ENCODE results near the gene EFCAB10.

Gene EFCAB10

GRCh38 chr7:105565190-105565589 lies 16.1 kb downstream of the EFCAB10 start:
- Histone ChIP-seq H3K27me3 (ENCODE audit: insufficient read depth, low read length, poor library complexity, severe bottlenecking) (no peaks in the 10 kb centered on the region), H3K4me1 (ENCODE audit: insufficient read depth, low read length, poor library complexity, severe bottlenecking) (no peaks in the 10 kb centered on the region), H3K79me2 (ENCODE audit: insufficient read depth, low read length) (no peaks in the 10 kb centered on the region), H3K4me2 (ENCODE audit: low read depth, low read length, poor library complexity, severe bottlenecking) (no peak overlapping the region), H3K9ac (ENCODE audit: low read depth, low read length, poor library complexity, severe bottlenecking) (no peak overlapping the region), H3F3A (ENCODE audit: low read depth) (no peaks in the 10 kb centered on the region), H3K9me2 (replicated peaks; ENCODE audit: low read depth, low read length) (no peaks in the 10 kb centered on the region), H3K36me3 (ENCODE audit: insufficient read depth, low read length) (peaks cover 63% of the 10 kb centered on the region), H2AFZ (ENCODE audit: low read length) (no peak overlapping the region), H3K4me3 (ENCODE audit: low read length, poor library complexity, severe bottlenecking) (no peak overlapping the region), H3K9me3 (ENCODE audit: insufficient read depth, low read depth, low read length) (no peaks in the 10 kb centered on the region), H4K20me1 (ENCODE audit: insufficient read depth, low read length, poor library complexity, severe bottlenecking) (no peaks in the 10 kb centered on the region)
- TF ChIP-seq CTCF (conservative IDR thresholded peaks at IDR 0.05; ENCODE audit: low read length) (no peak), EZH2phosphoT487 (IDR thresholded peaks at IDR 0.05; ENCODE audit: borderline replicate concordance) (no peak)

GRCh38 chr7:105559926-105560325 lies 21.4 kb downstream of the EFCAB10 start:
- Histone ChIP-seq H3K9ac (ENCODE audit: low read depth, low read length, poor library complexity, severe bottlenecking) (no peak overlapping the region), H3K9me3 (ENCODE audit: insufficient read depth, low read depth, low read length) (no peaks in the 10 kb centered on the region), H3K4me1 (ENCODE audit: insufficient read depth, low read length, poor library complexity, severe bottlenecking) (no peaks in the 10 kb centered on the region), H3K4me2 (ENCODE audit: low read depth, low read length, poor library complexity, severe bottlenecking) (no peak overlapping the region), H2AFZ (ENCODE audit: low read length) (no peak overlapping the region), H3K79me2 (ENCODE audit: insufficient read depth, low read length) (no peaks in the 10 kb centered on the region), H3F3A (ENCODE audit: low read depth) (no peaks in the 10 kb centered on the region), H4K20me1 (ENCODE audit: insufficient read depth, low read length, poor library complexity, severe bottlenecking) (no peaks in the 10 kb centered on the region), H3K27me3 (ENCODE audit: insufficient read depth, low read length, poor library complexity, severe bottlenecking) (no peaks in the 10 kb centered on the region), H3K36me3 (ENCODE audit: insufficient read depth, low read length) (peaks cover 55% of the 10 kb centered on the region; the same call in 1 of the 2 replicates), H3K9me2 (replicated peaks; ENCODE audit: low read depth, low read length) (no peaks in the 10 kb centered on the region), H3K4me3 (ENCODE audit: low read length, poor library complexity, severe bottlenecking) (no peak overlapping the region)
- TF ChIP-seq EZH2phosphoT487 (IDR thresholded peaks at IDR 0.05; ENCODE audit: borderline replicate concordance) (no peak), CTCF (conservative IDR thresholded peaks at IDR 0.05; ENCODE audit: low read length) (no peak)

- no peak overlapping the region for H2AFZ ChIP-seq (ENCODE audit: low read length)
- peaks cover 21% of the 10 kb centered on the region for H3K36me3 ChIP-seq (ENCODE audit: insufficient read depth, low read length)
- peak; percentile 37 for TF ChIP-seq CTCF (conservative IDR thresholded peaks at IDR 0.05; ENCODE audit: low read length)
- no peak for TF ChIP-seq EZH2phosphoT487 (IDR thresholded peaks at IDR 0.05; ENCODE audit: borderline replicate concordance)
- no peak overlapping the region for H3K4me3 ChIP-seq (ENCODE audit: low read length, poor library complexity, severe bottlenecking)
- no peaks in the 10 kb centered on the region for H3K27me3 ChIP-seq (ENCODE audit: insufficient read depth, low read length, poor library complexity, severe bottlenecking)
- H3F3A ChIP-seq (ENCODE audit: low read depth), result no peaks in the 10 kb centered on the region
- H3K9ac ChIP-seq (ENCODE audit: low read depth, low read length, poor library complexity, severe bottlenecking), result no peak overlapping the region
- no peaks in the 10 kb centered on the region for H3K9me2 ChIP-seq (replicated peaks; ENCODE audit: low read depth, low read length)
- H4K20me1 ChIP-seq (ENCODE audit: insufficient read depth, low read length, poor library complexity, severe bottlenecking), result peaks cover 2% of the 10 kb centered on the region
- H3K79me2 ChIP-seq (ENCODE audit: insufficient read depth, low read length), result peaks cover 22% of the 10 kb centered on the region
- no peak overlapping the region for H3K4me2 ChIP-seq (ENCODE audit: low read depth, low read length, poor library complexity, severe bottlenecking)
- H3K4me1 ChIP-seq (ENCODE audit: insufficient read depth, low read length, poor library complexity, severe bottlenecking), result peaks cover 9% of the 10 kb centered on the region
- no peaks in the 10 kb centered on the region for H3K9me3 ChIP-seq (ENCODE audit: insufficient read depth, low read depth, low read length)
Measured at GRCh38 chr7:105538339-105538738, 43.0 kb downstream of the EFCAB10 start.

Measured in Loucy (cell line).